Panc1 (cell line): ENCODE results near the gene HSP90AA1. TPM values are rescaled to one million over a fixed set of nuclear protein-coding genes. Genes with fewer than 3 reads are reported as not detected.

ENCODE experiments used
- ATAC-seq: fragments of 200-7000 bp; cut with Tn5 transposase; 2 replicates; pipeline ENCODE4 v1.9.1; 2020; ENCODE audit warnings: mild to moderate bottlenecking, moderate library complexity
- BruUV-seq: library from RNA; stranded (reverse); fragments of 400-500 nt; replicated peaks from 2 replicates; lab custom pipeline; 2021; lab: Mats Ljungman, UMichigan
- CTCF ChIA-PET: fragments of 300-600 bp; sonication (Branson Sonifier 250); formaldehyde crosslinking; loops from one replicate; lab custom pipeline; 2022; ENCODE audit warnings: antibody characterized with exemption; lab: Charles Lee
- POLR2A ChIA-PET: fragments of 300-600 bp; sonication (Branson Sonifier 250); formaldehyde crosslinking; loops from one replicate; lab custom pipeline; 2022; ENCODE audit warnings: antibody characterized with exemption; lab: Charles Lee
- DNase-seq: peaks from one replicate; pipeline ENCODE4 v3.0.0-alpha.2; 2010; ENCODE audit warnings: low read depth, low spot score
- H3K27ac ChIP-seq: 2 replicates; pipeline ENCODE4 v1.5.1; 2011; ENCODE audit warnings: mild to moderate bottlenecking, low read length, inconsistent platforms
- H3K27me3 ChIP-seq: fragments of 200-500 bp; sonication (Bioruptor generic); 2 replicates; pipeline ENCODE4 v1.6.0; 2014; ENCODE audit warnings: low read length, inconsistent platforms; ENCODE audit not compliant: control insufficient read depth, insufficient read depth
- H3K36me3 ChIP-seq: fragments of 200-500 bp; sonication (Bioruptor generic); 2 replicates; pipeline ENCODE4 v1.5.1; 2014; ENCODE audit warnings: inconsistent platforms, mild to moderate bottlenecking, low read length, moderate library complexity; ENCODE audit not compliant: control insufficient read depth, insufficient read depth
- H3K4me1 ChIP-seq: 2 replicates; pipeline ENCODE4 v1.5.1; 2011; ENCODE audit warnings: inconsistent platforms, mild to moderate bottlenecking, low read length, moderate library complexity; ENCODE audit not compliant: control insufficient read depth, insufficient read depth
- H3K4me3 ChIP-seq, 2 experiments: 2 replicates each; pipeline ENCODE4 v1.5.1; 2011 to 2012; ENCODE audit warnings: low read depth in 2 of 2, low read length in 2 of 2, mild to moderate bottlenecking in 2 of 2, inconsistent platforms in 1 of 2, moderate library complexity in 1 of 2
- H3K9me3 ChIP-seq: fragments of 200-500 bp; sonication (Bioruptor generic); 2 replicates; pipeline ENCODE4 v1.5.1; 2014; ENCODE audit warnings: low read depth, mild to moderate bottlenecking, inconsistent platforms, low read length, moderate library complexity; ENCODE audit not compliant: control insufficient read depth, insufficient read depth
- CTCF ChIP-seq: fragments of 450-650 bp; IDR thresholded peaks from 2 replicates; pipeline ENCODE4 v1.5.1; 2017; ENCODE audit warnings: mild to moderate bottlenecking
- POLR2AphosphoS5 ChIP-seq: IDR thresholded peaks from 2 replicates; pipeline ENCODE4 v1.6.1; 2012; ENCODE audit warnings: mild to moderate bottlenecking, low read depth, low read length, moderate library complexity
- REST ChIP-seq, 2 experiments: IDR thresholded peaks; 2 replicates each; pipeline ENCODE4 v1.6.1; 2011 to 2012; ENCODE audit warnings: low read depth in 2 of 2, control low read depth in 1 of 2, low read length in 1 of 2, mild to moderate bottlenecking in 1 of 2, moderate library complexity in 1 of 2; ENCODE audit not compliant: insufficient read depth in 1 of 2
- SIN3A ChIP-seq: IDR thresholded peaks from 2 replicates; pipeline ENCODE4 v1.6.1; 2012; ENCODE audit warnings: low read depth, mild to moderate bottlenecking, low read length, moderate library complexity, borderline replicate concordance; ENCODE audit not compliant: insufficient read depth
- TCF7L2 ChIP-seq: IDR thresholded peaks from 2 replicates; pipeline ENCODE4 v1.6.1; 2011; ENCODE audit warnings: mild to moderate bottlenecking, low read depth, low read length, inconsistent platforms
- in situ Hi-C: cut with HindIII; loops from 2 replicates; pipeline ENCODE4 v1.10.0; 2016; ENCODE audit warnings: low sequenced_read_pairs, low pct_unique_long_range_greater_than_20kb
- intact Hi-C: fragments of 100-400 bp; cut with micrococcal nuclease; formaldehyde crosslinking; loops from one replicate; pipeline ENCODE4 v1.10.0; 2022; ENCODE audit not compliant: unreplicated experiment
- total RNA-seq: library from RNA; stranded (reverse); gene quantifications from one replicate; pipeline ENCODE4 v1.2.1, GENCODE V29; 2021; ENCODE audit not compliant: unreplicated experiment

The HSP90AA1 gene
- total RNA-seq, 1 experiment from 2014 or later = 383 TPM

DNA sequence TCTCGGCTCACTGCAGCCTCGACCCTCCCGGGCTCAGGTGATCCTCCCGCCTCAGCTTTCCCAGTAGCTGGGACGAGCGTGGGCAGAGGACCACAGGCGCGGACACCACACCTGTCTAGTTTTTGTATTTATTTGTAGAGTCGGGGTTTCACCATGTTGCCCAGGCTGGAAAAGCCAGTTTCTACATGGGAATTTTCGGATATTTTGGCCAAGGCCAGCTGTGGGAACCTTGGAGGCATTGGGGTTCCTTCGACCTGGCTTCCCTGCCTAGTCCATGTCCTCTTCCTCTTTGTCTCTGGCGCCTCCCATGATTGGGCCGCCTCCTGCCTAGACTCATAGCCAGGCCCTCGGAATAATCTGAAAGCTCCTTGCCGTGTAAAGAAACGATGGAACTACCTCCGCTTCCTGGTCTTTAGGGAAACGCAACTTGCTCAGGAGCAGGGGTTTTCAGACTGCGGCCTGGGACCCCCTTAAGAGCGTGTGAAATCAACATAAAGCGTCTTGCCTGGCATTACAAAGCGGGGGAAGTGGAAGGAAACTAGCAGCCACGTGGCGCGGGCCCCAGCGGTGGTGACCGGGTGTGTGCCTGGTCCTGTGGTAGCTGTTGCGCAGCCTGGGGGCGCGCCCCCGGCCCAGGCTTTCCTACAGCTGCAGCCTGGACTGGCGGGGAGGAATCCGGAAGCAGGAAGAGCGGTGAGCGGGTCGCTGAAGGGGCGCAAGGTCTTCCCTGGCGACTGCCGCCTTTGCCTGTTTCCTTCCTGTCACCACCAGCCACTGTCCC is 1.4 kb upstream of the HSP90AA1 start:
- peak overlapping the region; percentile 91 for H3K27ac ChIP-seq
- CTCF ChIA-PET = interaction anchor here (0.7 kb wide), 1 partner anchor 18 kb away, joined by 18 read pairs; no protein-coding TSS in a partner anchor
- no peak for TF ChIP-seq POLR2AphosphoS5
- TF ChIP-seq CTCF = no peak
- TF ChIP-seq REST (IDR thresholded peaks at IDR 0.05; ENCODE audit: insufficient read depth in 1 of 2, low read depth in 2 of 2, low read length in 1 of 2) = no peak
- TF ChIP-seq SIN3A = no peak
- no peak for TF ChIP-seq TCF7L2
- no peaks in the 10 kb centered on the region for H3K9me3 ChIP-seq
- H3K36me3 ChIP-seq = peaks cover 21% of the 10 kb centered on the region
- in situ Hi-C loops (no loop called here), intact Hi-C loops (no loop called here)
- peaks cover 21% of the 10 kb centered on the region for H3K4me1 ChIP-seq
- BruUV-seq = no TSS peak
- POLR2A ChIA-PET = interaction anchor here (0.7 kb wide), 1 partner anchor 45 kb away, joined by 5 read pairs; no protein-coding TSS in a partner anchor
- peak overlapping the region; percentile 54 to 64 for H3K4me3 ChIP-seq
- no peak for DNase-seq
- ATAC-seq = no peak
- H3K27me3 ChIP-seq = no peaks in the 10 kb centered on the region

GRCh38 chr14:102087762-102088011 is 843 bp upstream of the HSP90AA1 start:
- Histone ChIP-seq H3K4me1 (peaks cover 24% of the 10 kb centered on the region), H3K36me3 (peaks cover 24% of the 10 kb centered on the region), H3K4me3 (peak overlapping the region; percentile 54 to 64), H3K27me3 (no peaks in the 10 kb centered on the region), H3K9me3 (no peaks in the 10 kb centered on the region), H3K27ac (peak overlapping the region; percentile 91)
- intact Hi-C loops (no loop called here), in situ Hi-C loops (no loop called here)
- no peak for TF ChIP-seq SIN3A
- no peak for TF ChIP-seq POLR2AphosphoS5
- ChIA-PET CTCF (interaction anchor here (0.7 kb wide), 1 partner anchor 17 kb away, joined by 18 read pairs; no protein-coding TSS in a partner anchor), POLR2A (no interaction called here)
- no peak for ATAC-seq
- no TSS peak for BruUV-seq
- no peak for DNase-seq

GRCh38 chr14:102086709-102086971 is 204 bp downstream of the HSP90AA1 start:
- CTCF ChIA-PET = no interaction called here

More at GRCh38 chr14:102086709-102086971, 204 bp downstream of the HSP90AA1 start:
- Histone ChIP-seq H3K27ac (no peak overlapping the region), H3K4me3 (peak overlapping the region; percentile 67 to 82), H3K9me3 (no peaks in the 10 kb centered on the region), H3K36me3 (peaks cover 32% of the 10 kb centered on the region), H3K27me3 (no peaks in the 10 kb centered on the region), H3K4me1 (peaks cover 24% of the 10 kb centered on the region)
- POLR2A ChIA-PET = no interaction called here
- intact Hi-C loops = no loop called here
- ATAC-seq (no peak), DNase-seq (no peak)
- no TSS peak for BruUV-seq
- in situ Hi-C loops = no loop called here
- no peak for TF ChIP-seq POLR2AphosphoS5
- no peak for TF ChIP-seq TCF7L2
- TF ChIP-seq SIN3A = no peak
- no peak for TF ChIP-seq REST (IDR thresholded peaks at IDR 0.05; ENCODE audit: insufficient read depth in 1 of 2, low read depth in 2 of 2, low read length in 1 of 2)
- TF ChIP-seq CTCF = no peak
